Coronary artery (tissue), 2 donors: Measurements from ENCODE around the gene ASNS.
"Not testable (repeated sequence)": the region's sequence is repeated elsewhere in the genome, so short reads cannot be mapped to it uniquely, and the experiment has no call there.

ENCODE experiments used
- DNase-seq: peaks from one replicate; pipeline ENCODE4 v3.0.0-alpha.2; 2017; ENCODE audit warnings: low spot score
- H3K27ac ChIP-seq, 2 donors: fragments of 200-600 bp; sonication (generic); one replicate each; pipeline ENCODE4 v1.5.1; 2016 to 2019
- H3K4me3 ChIP-seq: fragments of 200-600 bp; sonication (generic); 2 replicates; pipeline ENCODE4 v1.5.1; 2016; ENCODE audit warnings: mild to moderate bottlenecking, moderate library complexity
- TF ChIP-seq, protein P1 (sequence below): fragments of 200-600 bp; sonication (generic); IDR thresholded peaks from one replicate; pipeline ENCODE4 v1.5.1; 2019; ENCODE audit warnings: antibody characterized with exemption

Gene ASNS, protein sequence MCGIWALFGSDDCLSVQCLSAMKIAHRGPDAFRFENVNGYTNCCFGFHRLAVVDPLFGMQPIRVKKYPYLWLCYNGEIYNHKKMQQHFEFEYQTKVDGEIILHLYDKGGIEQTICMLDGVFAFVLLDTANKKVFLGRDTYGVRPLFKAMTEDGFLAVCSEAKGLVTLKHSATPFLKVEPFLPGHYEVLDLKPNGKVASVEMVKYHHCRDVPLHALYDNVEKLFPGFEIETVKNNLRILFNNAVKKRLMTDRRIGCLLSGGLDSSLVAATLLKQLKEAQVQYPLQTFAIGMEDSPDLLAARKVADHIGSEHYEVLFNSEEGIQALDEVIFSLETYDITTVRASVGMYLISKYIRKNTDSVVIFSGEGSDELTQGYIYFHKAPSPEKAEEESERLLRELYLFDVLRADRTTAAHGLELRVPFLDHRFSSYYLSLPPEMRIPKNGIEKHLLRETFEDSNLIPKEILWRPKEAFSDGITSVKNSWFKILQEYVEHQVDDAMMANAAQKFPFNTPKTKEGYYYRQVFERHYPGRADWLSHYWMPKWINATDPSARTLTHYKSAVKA

DNA sequence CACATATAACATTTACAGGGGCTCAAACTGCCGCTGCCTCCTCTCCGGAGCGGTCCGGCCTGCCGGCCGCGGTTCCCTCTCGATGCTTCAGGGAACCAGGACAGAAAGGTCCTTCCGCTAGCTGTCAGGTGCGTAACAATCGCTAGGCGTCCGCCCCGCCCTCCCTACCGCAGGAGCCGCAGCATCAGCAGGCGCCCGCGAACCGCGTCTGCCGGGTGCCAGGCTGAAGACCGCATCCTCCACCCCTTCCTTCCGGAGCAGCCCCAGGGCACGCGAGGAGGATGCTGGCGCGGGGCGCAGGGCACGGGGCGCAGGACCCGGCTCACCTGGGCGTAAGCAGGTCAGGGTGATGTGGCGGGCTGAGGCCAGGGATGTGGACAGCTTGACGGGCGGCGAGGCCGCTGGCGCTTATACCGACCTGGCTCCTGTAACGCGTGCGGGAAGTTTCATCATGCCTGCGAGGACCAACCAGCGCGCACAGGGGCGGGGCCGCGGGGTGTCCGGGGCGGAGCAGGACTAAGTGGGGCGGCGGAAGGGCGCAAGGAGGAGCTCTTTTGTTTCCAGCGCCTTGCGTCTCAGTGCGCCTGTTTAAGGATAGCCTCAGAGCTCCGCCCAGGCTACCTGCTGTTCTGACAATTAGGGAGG, at the start of gene ASNS:
TSS of gene ASNS (minus strand) at position 384 of the 645 bp plus-strand sequence. CDS start 3,252 bp downstream, outside the sequence.
- peak within 1 kb of the TSS; percentile 63 to 69 for H3K27ac ChIP-seq
- H3K4me3 ChIP-seq = peak within 1 kb of the TSS; percentile 84
- TF ChIP-seq, protein P1, sequence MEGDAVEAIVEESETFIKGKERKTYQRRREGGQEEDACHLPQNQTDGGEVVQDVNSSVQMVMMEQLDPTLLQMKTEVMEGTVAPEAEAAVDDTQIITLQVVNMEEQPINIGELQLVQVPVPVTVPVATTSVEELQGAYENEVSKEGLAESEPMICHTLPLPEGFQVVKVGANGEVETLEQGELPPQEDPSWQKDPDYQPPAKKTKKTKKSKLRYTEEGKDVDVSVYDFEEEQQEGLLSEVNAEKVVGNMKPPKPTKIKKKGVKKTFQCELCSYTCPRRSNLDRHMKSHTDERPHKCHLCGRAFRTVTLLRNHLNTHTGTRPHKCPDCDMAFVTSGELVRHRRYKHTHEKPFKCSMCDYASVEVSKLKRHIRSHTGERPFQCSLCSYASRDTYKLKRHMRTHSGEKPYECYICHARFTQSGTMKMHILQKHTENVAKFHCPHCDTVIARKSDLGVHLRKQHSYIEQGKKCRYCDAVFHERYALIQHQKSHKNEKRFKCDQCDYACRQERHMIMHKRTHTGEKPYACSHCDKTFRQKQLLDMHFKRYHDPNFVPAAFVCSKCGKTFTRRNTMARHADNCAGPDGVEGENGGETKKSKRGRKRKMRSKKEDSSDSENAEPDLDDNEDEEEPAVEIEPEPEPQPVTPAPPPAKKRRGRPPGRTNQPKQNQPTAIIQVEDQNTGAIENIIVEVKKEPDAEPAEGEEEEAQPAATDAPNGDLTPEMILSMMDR = no peak
- DNase-seq = peak; percentile 93

DNA sequence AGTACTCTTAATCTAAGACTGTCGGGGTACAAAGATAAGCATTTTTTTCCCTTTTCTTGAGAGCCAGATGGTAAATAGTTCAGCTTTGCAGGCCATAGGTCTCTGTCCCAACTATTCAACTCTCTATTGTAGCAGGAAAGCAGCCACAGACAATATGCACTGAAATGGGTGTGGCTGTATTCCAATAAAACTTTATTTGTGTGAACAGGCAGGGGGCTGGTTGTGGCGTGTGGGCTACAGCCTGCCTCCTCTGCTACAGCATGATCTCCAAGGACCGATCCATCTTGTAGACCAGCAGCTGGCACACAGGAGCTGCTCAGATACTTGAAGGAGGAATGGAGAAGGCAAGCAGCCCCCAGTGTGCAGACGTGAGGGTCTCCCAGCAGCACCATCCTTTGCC, 49.0 kb upstream of the ASNS start:
- DNase-seq, H3K4me3 ChIP-seq, H3K27ac ChIP-seq: not testable (repeated sequence)

DNA sequence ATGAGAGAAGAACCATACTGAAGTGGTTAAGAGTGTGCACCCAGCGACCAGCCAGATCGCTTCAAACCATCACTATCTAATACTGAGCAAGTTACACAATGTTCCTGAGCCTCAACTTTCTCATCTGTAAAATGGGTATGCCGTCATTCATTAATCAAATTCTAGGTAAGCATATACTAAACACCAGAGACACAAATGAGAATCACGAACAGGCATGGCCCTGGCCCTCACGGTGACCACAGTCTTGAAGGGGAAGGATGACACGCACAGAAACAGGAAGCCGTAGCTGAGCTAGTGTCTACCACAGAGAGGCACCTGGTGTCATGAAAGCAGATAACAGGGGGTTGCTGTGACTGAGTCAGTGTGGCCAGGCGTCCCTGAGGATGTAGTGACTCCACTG, 43.1 kb upstream of the ASNS start:
- DNase-seq, H3K27ac ChIP-seq, H3K4me3 ChIP-seq: not testable (repeated sequence)

DNA sequence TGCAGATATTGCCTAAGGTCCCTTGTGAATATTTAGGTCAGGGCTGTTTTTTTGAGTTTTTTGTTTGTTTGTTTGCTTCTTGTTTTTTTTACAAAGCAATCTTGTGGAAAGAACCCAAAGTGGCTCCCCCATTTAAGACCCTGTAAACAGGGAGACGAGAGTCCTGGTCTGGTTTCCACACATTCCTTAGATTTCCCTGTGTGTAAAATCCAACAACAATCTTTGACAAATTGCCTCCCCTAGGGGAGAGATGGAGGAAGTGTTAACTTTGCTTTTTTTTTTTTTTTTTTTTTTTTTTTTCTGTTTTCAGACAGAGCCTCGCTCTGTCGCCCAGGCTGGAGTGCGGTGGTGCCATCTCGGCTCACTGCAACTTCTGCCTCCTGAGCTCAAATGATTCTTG, 40.1 kb upstream of the ASNS start:
- H3K4me3 ChIP-seq, DNase-seq, H3K27ac ChIP-seq: not testable (repeated sequence)

DNA sequence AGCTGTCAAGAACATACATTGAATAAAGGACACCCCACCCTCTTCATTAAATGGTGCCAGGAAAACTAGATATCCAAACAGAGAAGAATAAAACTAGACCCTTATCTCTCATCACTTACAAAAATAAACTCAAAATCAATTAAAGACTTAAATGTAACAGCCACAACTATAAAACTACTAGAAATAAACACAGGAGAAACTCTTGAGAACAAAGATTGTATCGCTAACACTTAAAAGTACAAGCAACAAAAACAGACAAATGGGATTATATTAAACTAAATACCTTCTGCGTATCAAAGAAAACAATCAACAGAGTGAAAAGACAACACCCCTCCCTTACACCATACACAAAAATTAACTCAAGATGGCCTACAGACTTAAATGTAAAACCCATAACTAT, 24.7 kb upstream of the ASNS start:
- not testable (repeated sequence) for DNase-seq, H3K27ac ChIP-seq, H3K4me3 ChIP-seq

DNA sequence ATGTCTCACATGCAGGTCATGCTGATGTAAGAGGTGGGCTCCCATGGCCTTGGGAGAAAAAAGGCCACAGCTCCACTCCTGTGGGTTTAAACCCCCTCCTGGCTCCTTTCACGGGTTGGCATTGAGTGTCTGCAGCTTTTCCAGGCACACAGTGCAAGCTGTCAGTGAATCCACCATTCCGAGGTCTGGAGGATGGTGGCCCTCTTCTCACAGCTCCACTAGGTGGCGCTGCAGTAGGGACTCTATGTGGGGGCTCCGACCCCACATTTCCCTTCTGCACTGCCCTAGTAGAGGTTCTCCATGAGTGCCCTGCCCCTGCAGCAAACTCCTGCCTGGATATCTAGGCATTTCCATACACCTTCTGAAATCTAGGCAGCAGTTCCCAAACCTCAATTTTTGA, 19.5 kb upstream of the ASNS start:
- H3K27ac ChIP-seq, DNase-seq, H3K4me3 ChIP-seq: not testable (repeated sequence)

DNA sequence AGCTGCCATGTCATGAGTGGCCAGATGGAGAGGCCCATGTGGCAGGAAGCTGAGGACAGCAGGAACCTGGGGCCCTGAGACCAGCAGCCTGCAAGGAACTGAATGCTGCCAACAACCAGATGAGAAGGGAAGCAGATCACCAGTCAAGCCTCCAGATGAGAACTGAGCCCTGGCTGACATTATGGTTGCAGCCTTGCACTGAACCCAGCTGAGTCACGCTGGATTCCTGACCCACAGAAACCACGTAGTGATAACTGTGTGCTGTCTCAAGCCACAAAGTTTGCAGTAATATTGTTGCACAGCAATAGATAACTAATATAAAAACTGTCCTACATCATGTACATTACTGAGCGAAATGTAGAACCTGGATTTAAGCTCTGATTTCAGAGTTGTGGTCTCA, 7.3 kb upstream of the ASNS start:
- H3K4me3 ChIP-seq, H3K27ac ChIP-seq, DNase-seq: not testable (repeated sequence)

DNA sequence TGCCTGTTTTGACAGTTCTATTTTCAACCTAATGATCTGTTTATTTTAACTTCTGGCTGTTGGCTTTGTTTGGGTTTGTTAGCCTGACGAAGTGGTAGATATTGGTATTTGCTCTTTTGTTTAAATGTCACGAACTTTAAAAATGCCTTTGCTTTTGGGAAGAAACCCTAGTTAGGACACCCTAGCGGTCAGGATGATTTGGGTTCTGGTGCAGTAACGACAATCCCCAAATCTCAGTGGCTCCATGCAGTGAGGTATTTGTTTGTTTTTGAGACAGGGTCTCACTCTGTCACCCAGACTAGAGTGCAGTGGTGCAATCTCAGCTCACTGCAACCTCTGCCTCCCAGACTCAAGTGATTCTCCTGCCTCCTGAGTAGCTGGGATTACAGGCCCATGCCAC, 2.7 kb upstream of the ASNS start:
- H3K27ac ChIP-seq, H3K4me3 ChIP-seq, DNase-seq: not testable (repeated sequence)

DNA sequence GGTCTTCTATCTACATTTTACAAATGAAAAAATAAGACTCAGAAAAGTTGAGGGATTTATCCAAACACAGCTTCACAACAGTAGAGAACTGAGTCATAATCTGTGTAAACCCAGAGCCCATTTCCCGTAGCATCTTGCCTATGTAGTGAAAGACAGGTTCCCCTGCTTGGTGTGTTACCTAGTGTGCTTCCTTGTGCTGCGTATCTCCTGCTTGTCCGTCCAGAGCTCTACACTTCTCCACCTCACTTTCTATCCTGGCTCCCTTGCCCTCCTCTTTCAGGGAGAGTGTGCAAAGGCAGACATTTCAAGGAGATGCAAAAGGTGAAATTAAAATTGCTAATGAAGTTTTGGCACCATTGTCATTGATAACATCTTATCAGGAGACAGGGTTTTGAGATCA, 1.4 kb upstream of the ASNS start:
- no peak overlapping the region for H3K4me3 ChIP-seq
- no peak overlapping the region for H3K27ac ChIP-seq
- TF ChIP-seq, protein P1 = no peak
- no peak for DNase-seq

DNA sequence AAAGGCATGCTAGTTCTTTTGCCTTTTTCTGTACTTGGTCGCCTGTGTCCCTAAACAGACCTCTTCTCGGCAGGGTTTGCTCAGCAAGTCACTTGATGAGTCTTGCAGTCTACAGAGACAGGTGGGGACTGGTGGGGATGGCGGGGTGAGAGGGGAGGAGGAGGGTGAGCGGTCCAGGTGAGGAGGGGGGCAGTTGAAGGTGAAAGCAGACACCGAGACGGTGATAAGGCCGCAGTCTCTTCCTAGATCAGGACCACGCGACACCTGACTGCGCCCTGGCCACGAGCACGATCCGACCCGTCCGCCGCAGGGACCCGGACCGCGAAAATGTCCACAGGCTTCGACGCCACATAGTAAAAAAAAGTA, 566 bp downstream of the ASNS start:
- peak; percentile 72 for DNase-seq
- TF ChIP-seq, protein P1 = no peak
- peak overlapping the region; percentile 63 to 69 for H3K27ac ChIP-seq
- peak overlapping the region; percentile 84 for H3K4me3 ChIP-seq

DNA sequence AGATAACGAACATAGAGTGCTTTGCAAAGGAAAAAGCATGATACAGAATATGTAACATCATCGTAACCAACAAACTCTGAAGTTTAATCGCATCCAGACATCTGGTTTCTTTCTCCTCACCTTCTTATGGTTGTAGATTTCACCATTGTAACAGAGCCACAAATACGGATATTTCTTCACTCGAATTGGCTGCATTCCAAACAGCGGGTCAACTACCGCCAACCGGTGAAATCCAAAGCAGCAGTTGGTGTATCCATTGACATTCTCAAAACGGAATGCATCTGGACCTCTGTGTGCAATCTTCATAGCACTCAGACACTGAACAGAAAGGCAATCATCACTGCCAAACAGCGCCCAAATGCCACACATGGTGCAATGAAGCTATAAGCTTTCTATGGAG, 3.4 kb downstream of the ASNS start:
- no peak overlapping the region for H3K4me3 ChIP-seq
- DNase-seq = no peak
- no peak overlapping the region for H3K27ac ChIP-seq
- TF ChIP-seq, protein P1 = no peak
